ENCODE data around the gene TFCP2.
"Not testable (repeated sequence)": the region's sequence is repeated elsewhere in the genome, so short reads cannot be mapped to it uniquely, and the experiment has no call there.

The TFCP2 gene
- total RNA-seq, result 10.6 to 29.5 reads per million in 2 donors

DNA sequence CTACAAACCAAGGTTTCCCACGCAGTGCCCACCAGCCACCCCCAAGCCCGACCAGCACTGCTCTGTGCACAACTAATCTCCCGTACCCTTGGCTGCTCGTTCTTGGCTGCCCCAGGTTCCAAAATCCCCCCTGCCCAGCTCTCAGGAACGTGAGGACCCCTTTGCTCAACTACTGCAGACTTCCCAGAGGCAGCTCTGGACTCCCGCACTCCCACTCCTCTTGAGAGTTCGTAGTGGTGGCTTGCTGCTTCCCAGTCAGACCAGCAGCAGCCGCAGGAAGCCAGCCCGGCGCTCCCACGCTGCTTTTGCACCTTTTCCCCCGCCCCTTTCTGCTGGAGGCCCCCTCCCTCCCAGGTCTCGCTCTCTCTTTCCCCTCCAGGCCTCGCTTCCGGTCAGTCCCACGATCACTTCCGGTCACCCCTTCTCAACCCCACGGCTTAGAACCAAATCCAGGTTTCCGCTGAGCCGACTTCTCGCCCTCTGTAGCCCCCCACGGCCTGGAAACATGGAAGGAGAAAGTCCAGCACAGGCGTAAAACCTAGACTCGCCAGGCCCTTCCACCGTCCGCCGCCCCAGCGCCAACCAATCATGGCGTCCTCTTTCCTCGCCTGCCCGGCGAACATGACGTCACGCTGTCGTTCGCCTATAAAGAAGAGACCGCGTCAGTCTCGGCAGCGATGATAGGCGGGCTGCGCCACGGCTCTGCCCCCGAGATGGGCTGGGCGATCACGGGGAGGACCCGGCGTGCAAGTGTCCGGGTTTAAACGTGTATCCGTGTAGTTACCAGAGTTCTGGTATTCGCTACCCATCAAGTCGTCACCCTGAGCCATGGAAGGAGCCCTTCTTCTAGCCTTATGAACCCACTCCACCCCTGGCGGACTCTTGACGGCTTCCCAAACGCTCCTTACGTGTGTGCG, at the start of gene TFCP2:
Gene TFCP2 (minus strand): TSS at position 621 of the 917 bp plus-strand sequence. CDS start 713 bp downstream, outside the sequence.
- peak; percentile 79 to 98 (median 89) for DNase-seq

DNA sequence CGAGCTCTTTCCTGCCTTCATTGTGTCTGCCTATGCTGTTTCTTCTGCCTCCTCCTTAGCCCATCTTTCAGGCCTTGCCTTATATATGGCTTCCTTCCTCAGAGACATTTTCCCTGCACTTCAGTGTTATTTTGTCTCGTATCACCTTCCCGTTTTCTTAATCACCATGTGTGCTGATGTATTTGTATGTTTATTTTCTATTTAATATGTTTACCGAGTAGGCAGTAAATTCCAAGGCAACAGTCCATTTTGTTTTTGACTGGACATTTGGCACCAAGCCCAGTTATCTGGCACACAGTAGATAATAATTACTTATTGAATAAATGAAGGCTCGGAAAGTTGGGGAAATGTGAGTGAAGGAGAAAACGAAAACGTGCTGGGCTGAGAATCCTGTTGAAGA, 49.5 kb upstream of the TFCP2 start:
- DNase-seq, result no peak

DNA sequence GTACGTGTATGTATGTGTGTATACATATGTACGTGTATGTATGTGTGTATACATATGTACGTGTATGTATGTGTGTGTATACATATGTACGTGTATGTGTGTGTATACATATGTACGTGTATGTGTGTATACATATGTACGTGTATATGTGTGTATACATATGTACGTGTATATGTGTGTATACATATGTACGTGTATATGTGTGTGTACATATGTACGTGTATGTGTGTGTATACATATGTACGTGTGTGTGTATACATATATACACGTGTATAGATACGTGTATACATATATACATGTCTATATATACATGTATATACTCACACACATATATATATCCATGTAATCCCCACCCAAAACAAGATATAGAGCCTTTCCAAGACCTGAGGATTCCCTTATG, 46.9 kb upstream of the TFCP2 start:
- not testable (repeated sequence) for DNase-seq

DNA sequence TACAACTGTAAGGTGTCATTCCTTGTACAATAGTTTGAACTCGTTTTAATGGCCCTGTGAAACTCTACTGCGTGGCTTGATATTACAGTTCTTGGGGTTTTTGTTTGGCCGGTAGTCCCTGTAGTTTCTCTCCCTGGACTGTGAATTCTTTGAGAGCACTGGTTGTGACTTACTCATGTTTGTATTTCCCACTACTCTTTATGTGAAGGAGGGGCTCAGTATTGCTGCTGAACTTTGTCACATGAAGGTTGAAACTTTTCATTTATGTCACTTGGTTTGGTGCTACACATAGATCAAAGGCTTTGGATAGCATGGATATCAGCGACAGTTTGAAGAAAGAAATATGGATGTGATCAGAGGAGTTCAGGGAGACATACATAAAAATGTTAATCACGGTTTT, 46.4 kb upstream of the TFCP2 start:
- DNase-seq, result no peak

GRCh38 chr12:51218607-51219161, 45.7 kb upstream of the TFCP2 start:
- no peak for DNase-seq

DNA sequence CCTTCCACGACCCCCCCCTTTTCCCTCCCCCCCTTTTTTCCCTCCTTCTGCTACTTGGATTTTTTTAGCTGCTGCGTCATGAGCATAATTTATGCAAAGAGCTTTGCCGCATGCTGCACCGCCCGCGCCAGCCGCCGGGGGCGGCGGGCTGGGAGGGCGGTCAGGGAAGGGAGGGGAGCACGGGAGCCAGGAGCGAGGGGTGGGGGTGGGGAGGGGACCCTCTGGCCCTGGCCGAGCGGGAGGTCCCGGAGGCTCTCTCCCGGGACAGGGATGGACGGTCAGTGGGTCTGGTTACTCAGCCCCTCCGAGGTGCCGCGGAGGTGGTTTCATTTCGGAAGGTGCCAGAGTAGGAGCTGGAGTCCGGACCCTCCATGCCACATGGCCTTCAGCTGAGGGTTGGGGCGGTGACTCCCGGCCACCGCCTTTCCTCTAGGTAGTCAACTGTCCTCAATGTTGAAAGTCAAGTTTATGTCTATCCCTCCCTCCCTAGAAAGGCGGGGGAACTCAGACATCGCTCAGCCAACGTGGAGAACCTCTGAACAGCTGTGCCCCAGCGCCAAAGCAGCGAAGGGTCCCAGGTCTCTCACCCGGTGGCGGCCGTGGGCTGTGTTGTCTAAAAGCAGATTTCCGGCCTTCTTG, 45.2 kb upstream of the TFCP2 start, which contains the start of gene POU6F1:
Gene POU6F1 (minus strand): TSS at position 95 of the 639 bp plus-strand sequence. CDS start 11,226 bp downstream, outside the sequence.
- peak; percentile 45 to 82 (median 58) for DNase-seq

DNA sequence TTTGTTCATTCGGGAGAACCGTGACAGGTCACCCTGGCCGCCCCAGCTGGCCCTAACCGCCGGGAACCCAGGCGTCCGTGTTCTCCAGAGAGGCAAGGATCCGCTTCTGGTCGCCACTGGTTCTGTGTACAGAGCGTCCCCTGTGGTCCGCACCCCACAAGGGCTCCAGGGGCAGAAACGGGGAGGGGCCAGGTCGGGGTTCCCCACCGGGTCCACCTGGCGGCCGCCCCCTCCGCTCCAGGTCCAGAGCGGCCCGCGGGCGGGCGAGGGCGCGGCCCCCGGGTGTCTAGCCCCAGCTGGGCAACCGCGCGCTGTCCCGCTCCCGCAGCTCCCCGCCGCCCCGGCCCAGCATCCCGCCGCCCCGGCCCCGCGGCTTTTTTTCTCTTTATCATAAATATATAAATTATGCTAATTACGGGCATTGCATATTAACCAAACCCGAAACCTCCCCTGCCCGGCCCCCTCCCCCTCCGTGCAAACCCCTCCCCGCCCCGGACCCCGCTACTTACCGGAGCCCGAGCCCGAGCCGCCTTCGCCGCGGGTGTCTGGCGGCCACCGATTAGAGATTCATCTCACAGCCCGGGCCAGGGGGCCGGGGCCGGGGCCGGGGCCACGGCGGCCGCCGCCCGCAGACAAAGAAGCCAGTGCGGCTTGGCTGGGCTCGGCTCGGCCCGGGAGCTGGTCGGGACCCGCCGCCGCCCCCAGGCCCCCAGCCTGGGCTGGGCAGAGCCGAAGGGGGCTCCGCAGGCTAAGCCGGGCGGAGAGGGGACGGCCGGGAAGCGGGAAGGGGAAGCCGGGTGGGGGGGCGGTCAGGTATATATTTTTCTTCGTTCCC, 44.4 kb upstream of the TFCP2 start:
- DNase-seq, result peak; percentile 13 to 46 (median 43)

- no peak for DNase-seq
These were observed 43.7 kb upstream of the TFCP2 start for GRCh38 chr12:51216642-51217041.

DNA sequence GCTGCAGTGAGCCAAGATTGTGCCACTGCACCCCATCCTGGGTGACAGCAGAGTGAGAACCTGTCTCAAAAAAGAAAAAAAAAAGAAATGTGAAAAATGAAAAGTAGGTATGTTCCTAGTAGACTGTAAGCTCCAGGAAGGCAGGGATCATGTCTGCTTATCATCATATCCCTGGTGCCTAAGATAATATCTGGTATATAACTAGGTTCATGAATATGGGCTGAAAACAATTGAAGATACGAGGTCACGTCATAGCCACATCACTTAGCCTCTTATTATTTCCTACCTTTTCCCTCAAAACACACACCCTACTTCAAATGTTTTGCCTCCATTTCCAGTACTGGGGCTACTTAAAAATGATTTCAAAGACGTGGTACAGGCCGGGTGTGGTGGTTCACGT, 42.0 kb upstream of the TFCP2 start:
- DNase-seq, result no peak

DNA sequence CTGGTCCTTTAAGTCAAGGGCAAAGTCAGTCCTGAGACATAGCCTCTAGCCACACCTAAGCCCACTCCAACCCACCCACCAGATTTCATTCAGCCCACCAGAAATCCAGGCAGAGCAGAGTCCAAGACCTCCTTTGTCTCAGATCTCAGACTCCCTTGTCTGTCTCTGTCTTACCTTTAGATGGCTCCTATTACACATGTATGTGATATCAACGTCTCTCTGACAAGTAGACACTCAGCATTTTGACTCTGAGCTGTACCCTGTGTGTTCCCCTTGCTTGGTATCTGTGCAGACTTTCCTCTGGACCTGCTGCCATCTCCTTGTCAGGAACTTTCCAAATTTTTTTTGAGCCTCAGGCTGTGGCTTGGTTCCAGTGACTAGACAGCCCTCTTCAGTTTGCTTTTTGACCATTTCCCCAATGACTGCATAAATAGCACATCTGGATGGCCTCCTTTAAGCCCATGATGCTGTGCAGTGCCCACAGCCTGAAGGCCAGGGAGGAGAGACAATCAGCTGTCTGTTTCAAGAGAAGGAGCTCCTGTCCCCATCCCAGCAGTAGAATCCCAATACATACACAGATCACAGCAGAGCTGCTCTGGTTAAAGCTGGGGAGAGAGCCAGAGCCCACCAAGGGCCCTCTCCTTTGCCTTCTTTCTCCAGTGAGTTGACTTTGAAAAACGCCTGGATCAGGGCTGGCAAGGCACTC, 37.9 kb upstream of the TFCP2 start:
- DNase-seq, result no peak

GRCh38 chr12:51209259-51209658, 36.3 kb upstream of the TFCP2 start:
- no peak for DNase-seq

GRCh38 chr12:51208016-51208660, 35.2 kb upstream of the TFCP2 start:
- no peak for DNase-seq

GRCh38 chr12:51205350-51205749, 32.4 kb upstream of the TFCP2 start:
- no peak for DNase-seq

GRCh38 chr12:51202718-51203117, 29.8 kb upstream of the TFCP2 start:
- peak in 1 of 5 experiments; percentile 37 for DNase-seq

DNA sequence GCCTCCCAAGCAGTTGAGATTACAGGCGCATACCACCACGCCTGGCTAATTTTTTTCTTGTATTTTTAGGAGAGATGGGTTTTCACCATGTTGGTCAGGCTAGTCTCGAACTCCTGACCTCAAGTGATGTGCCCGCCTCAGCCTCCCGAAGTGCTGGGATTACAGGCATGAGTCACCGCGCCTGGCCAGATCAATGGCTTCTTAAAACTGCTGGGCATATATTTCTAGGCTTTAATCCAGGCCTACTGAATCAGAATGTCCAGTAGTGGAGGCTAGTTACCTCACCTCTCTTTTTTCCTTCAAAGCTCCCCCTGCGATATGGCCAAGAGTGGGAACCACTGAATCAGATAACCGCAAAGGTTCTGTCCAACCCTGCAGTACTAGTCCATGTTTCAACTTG, 27.9 kb upstream of the TFCP2 start:
- no peak for DNase-seq

DNA sequence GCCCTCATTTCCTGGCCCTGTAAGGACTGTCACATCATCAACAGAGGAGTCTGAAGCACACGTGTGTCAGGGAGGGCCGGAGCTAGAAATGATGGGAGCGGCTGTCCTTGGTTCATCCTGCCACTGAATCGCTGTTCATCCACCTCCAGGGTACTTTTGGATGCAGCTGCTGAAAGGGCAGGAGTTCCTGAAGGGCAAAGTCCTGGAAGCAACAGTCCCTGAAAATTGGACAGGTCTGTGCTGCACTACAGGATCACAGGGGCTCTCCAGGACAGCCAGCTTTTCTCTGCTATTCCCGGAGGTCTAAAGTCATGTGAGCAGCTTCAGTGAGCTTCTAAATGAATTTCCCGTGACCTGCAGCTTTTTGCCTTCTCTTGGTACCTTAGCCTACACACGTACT, 27.2 kb upstream of the TFCP2 start:
- no peak for DNase-seq

DNA sequence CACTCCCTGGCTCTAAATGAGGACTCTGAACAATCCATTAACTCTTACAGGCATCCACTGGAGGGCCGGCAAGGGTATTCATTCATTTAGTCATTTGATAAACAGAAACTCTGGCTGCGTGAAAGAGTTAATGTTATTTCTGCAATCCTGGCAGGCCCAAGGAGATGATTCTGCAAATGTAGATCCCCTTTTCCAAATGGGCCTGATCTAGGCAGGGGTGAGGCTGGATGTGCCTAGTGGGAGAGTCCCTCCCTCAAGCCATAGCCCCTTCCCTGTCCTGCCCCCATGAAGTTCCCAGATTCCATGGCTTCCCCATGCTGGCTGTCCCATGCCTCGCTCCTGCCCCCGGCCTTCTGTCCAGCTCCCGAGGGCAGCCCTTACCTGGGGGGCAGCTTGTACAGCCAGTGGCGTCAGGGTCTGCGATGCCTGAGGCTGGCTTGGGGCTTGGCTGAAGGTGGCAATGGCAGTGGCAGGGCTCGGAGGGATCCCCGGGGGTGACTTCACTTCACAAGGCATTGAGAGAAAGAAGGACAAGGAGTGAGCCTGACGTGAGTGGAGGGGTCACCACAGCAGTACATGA, 26.5 kb upstream of the TFCP2 start:
- DNase-seq, result no peak

DNA sequence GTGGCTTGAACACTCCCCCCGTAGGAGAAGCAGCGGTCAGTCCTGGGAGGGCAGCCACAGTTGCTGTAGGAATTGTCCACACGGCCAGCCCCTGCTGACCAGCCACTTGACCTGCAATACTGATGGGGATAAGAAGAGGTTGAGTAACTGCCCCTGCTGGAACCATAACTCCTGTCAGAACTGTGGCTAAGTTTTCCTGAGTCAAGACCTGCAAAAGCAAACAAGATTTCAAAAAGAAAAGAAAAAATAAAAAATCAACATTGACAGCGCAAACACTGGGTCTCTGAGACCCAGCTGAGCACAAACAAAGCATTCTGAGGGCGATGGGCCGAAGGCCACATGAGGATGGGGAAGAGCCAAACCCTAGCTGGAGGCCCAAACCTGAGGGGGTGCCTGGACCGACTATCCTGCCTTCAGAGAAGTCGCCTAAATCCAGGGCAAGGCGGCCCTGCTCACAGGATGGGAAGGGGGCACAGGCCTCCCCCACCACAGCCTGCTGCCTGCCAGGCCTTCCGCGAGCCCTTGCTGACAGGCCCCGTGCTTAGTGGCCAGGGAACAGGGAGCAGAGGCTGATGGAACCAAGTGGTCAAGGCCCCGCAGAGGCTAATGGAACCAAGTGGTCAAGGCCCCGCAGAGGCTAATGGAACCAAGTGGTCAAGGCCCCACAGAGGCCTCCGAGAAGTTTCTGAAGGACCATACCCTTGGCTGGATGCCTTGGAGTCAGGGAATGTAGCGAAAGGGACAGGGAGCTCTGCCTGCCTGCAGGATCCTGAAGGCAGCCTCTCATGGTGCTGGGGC, 25.8 kb upstream of the TFCP2 start:
- no peak for DNase-seq

- no peak for DNase-seq
These were observed 25.0 kb upstream of the TFCP2 start for GRCh38 chr12:51197736-51198567.

Measured in T-helper 2 cell (primary cell).